NCI-H2171 (cell line): ENCODE measurements around the gene SLC22A7.

Experiments
- DNase-seq: peaks from one replicate; lab custom pipeline; 2025; lab: John Stamatoyannopoulos, UW

The SLC22A7 gene

DNA sequence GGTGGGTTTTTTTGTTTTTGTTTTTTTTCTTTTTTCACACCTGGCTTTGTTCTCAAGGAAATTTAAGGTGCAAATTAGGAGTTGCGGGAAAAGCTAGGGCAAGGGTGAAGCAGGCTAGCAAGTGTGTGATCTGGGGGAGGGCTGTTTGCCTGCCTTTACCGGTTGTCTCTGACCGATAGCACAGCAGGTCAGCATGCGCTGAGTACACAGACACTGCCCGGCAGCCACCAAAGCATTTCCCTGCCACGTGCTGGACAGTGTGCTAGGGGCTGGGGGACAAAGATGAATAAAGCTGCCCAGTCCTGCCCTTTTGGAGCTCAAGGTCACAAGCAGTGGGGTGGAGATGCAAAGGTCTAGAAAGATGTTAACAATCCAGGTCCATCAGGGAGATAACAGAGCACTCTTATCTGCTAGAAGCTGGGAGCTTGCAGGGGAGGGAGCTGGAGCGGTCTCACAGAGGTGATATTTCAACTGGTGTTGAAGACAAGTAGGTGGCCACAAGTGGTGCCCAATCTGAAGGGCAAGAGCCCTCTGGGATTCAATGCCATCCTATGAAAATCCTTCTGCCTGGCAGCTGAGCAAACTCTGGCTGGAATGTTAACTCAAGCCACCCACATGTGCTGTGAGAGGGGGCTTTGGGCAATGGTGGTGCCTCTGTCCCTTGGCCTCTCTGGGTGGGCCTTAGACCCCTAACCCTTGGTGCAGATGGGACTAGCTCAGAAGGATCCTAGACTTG is 30.3 kb upstream of the SLC22A7 start:
- no peak for DNase-seq

DNA sequence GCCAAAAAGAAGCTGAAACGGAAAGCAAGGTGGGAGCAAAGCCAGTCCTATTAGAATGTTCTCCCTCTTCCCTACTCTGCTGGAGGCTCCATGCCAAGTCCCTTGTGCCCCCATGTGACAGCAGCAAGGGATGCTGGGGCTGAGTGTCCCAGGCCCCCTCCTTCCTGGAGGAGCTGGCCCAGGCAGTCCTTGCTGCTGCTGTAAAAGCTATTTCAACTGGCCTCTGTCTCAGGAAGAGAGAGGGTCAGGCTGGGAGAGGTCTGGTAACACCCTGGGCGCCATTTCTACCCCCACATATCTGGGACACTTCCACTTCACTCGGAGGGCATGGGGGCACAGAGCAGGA is 29.7 kb upstream of the SLC22A7 start:
- DNase-seq, result no peak

DNA sequence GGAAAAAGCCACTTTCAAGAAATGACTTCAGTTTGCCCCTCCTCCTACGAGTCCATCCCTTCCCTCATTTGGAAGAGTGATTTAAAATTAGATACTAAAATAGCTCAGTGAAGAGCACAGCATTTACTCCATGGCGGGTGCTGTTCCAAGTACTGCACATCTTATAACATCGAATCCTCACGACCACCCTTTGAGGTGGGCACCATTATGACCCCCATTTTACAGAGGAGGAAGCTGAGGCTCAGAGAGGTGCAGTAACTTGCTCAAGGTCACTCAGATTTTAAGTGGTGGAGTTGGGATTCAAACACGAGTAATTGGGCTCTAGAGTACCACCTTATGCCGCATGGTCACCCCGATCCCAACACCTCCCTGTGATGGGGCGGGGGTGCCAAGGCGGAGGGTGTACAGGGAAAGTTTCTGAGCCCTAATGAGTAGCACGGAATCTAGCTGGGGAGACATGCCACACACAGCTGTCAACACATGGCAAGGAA is 29.2 kb upstream of the SLC22A7 start:
- DNase-seq, result no peak

DNA sequence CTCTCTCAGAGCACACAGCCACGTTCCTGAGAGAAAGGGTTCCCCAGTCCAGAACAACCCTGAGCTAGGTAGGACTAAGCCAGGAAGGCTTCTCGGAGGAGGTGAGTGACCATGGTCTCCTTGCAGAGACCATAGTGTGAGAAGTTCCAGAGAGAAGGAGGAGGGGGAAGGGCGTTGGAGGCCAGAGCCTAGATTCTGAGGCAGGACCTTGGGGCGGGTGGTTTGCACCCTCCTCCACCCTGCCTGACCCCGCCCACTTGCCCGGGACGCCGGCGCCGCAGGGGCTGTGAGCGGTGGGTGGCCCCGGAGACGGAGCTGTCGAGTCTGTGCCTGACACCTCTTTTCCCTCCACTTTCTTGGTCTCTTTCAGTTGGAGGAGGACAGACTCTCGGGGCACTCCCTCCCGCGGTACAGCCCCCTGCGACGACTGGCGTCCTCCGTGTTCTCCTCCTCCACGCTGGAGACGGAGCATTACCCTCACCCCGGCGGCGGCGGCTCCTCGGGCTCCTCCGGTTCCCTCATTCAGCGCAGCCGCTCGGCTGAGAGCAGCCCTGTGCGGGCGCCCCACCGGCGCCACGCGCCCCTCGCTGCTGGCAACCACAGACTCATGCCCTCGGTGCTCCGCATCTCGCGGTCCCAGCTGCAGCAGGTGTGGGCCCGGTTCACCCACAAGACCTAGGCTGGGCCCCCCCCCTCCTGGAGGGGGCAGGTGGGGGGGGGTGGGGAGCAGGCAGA is 28.6 kb upstream of the SLC22A7 start:
- DNase-seq, result no peak

DNA sequence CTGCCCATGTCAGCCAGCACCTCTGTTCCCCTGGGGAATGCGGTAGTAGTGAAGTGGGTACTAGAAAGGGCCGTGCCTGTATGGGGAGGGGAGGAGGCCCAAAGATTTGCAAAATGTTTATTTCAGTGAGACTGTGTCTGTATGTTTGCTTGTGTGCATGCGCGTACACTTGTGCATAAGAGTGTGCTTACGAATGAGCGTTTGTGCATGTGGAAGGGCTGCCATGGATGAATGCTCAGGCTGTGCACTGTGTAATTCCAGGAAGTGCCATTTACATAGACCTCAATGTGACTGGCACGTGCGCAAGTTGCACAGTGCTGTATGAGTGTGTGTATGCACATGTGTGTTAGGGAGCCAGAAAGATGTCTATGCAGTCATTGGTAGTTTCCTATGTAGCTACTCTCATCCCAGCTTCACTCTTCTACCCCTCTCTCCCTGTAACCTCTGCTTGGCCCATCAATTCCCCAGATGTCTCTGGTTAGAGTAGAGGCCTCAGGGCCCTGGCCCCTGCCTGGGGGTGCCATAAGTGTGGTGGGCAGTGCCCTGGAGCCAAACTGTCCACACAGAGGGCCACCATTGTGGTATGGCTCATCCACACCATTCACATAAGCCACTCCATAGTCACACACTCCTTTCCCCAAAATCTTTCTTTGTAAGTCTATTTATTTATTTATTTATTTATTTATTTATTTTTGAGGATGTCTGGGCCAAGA is 26.8 kb upstream of the SLC22A7 start:
- no peak for DNase-seq

DNA sequence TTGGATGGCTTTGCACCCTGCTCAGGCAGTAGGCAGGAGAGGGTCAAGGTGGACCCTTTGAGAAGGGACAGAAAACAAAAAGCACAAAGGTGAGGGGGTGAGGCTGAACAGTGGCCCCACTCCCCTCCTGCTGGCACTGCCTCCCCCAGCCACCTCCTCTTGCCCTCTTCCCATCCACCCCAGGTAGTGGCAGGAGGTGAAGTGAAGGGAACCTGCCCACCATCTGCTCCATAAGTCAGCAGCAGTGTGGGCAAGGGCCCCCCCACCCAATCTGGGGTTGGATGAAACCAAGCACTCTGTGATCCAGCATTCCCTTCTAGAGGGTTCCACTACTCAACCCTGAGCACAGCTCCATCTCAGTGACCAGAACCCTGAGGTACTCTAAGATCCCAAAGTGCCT is 26.1 kb upstream of the SLC22A7 start:
- DNase-seq, result no peak

DNA sequence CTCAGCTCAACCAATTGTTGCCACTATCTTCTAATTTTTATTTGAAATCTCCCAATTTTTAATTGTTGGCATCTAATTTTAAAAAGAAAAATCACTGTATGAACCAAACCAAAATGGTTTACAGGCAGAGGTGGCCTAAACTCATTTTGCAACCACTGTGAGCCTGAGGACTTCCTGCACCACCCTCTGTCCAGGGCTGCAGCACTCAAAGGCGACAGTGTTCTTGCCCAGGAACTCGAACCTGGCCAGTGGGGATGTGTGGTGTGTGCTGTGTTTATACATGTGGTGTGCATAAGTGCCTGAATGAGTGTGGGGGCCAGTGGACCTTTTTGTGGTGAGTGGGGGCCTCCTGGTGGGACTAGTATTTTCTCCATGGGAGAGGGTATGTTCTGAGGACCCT is 24.4 kb upstream of the SLC22A7 start:
- DNase-seq, result no peak

DNA sequence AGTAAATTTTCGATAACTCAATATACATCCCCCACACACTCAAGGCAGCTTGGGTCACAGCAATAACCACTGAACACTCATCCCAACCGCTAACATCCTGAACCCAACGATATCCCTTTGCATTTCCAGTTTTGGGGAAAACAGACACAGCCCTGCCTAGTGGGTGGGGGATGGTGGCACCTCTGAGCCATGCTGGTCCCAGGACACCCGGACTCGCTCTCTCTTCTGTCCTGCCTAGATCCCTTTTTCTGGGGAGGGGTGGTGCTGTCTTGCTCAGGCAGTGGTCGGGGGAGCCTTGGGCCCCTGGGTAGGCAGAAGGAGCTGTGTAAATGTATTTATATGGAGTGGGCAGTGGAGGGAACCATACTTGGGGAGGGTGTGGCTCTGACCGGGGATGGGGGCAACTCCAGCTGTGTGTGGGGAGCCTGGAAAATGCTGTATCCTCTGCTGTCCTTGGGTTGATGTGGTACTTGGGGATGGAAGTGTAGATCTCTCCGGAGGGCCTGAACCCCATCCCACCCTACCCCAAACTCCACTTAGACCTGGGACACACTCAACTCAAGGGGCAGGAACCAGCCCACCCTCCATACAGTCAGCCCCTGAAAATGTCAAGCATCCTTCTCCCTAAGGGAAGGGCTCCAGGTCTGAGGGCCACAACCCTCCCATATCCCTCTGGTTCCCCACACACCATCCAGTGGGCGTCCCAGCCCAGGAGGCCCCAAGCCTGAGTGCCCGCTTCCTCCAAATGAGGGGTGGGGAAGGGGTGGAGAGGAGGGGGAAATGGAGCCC is 23.7 kb upstream of the SLC22A7 start:
- DNase-seq, result no peak

DNA sequence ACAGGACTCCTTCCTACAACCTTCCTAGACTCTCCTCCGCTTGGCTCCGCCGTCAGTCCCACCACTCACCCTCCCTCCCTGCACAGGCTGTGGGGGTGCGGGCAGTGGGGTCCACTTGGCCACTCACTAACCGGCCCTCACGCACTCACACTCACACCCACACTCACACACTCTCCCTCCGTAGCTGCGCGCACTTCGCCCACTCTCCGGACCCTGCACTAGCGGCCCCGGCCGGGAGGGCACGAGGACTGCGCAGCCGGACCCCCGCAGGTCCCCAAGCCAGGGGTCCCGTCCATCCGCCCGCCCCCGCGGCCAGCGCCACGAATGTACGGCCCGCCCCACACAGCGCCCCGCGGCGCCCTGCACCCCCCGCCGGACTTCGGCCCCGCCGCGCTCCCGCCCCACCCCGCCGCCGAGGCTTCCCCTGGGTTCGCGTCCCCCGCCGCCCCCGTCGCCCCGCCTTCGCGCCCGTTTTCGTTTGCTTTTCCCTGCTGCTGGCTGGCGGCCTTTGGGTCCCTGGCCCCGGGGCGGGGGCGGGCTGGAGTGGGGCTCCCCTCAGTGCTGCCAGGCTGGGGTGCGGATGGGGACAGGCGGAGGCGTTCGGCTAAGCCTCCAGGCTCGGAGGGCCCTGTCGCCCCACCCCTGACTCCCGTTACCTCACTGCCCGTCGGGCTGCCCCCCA is 23.0 kb upstream of the SLC22A7 start:
- DNase-seq, result no peak

DNA sequence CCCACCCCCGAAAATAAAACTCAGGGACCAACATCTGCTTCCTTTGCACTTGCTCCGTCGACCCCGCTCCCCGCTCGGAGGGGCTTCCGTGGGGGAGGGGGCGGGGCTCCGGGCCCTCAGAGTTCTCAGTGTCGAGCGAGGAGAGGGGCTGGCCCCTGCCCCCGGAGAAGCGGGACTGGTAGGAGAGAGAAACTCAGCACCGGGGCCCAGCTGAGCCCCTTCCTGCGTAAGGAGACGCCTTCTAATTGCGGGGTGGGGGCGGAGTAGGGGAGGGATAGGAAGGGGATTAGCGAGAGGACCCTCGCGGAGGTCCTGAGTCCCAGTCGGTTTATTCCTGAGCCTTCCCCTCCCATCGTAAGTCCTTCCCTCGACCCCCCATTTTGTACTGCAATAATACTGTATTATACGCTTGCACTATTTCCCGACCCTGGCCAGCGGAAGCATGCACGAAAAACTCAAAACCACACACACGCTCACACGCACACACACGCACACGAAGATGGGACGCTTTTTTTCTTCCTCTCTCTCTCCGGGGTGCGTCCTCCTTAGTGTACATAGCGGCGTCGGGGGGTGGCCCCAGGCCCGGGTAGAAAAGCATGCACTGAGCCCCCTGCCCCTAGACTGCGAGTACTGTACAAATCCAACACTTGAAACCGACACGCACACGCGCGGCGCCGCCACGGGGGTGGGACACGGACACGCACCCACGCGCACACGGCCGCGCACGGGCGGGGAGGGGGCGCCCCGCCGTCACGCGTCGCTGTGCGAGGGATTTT is 22.1 kb upstream of the SLC22A7 start:
- no peak for DNase-seq

DNA sequence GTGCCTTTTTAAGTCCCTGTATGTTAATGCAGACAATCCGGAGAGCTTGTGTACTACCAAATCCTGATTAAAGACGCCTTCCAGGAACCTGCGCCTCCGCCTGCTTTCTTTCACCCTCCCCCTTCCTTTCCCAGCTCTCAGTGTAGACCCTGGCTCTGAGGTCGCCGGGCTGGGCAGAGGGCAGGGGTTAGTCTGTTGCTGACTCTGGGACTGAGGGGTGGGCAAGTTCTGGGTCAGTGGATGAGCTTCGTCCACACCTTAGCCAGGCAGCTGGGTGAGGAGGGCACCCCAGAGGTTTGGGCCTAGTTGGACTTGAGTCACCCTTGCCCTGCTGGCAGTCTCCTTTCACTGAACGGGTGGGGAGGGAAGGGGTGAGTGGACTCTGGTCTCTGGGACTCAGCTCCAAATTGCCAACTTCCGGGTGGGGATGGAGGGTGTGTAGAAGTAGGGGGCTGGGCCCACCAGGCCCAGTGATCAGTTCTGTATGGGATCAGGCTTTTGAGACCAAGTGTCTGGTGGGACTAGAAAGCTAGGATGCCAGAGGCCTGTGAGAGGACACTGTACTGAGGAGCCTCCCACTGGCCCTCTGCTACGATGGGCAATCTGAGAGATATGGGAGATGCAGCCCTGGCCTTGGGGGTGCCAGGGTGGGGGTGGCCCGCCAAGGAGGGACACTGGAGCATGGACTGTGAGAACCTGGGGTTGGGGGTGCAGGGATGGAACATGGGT is 21.3 kb upstream of the SLC22A7 start:
- no peak for DNase-seq

DNA sequence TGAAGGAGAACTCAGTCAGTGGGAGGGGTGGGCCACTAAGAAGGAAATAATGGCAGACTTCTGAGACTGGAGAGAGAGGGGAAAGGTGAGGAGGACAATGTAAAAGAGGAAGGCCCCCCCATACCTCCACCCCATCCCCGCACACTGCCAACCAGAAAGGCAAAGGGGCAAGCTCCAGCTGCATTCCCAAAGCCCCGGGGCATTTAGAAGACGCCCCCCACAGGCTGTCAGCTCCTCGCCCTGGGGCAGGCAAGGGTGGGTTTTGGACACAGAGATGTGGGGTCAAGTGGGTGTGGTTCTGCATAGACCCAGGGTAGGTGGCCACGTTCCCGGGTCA is 20.8 kb upstream of the SLC22A7 start:
- no peak for DNase-seq

DNA sequence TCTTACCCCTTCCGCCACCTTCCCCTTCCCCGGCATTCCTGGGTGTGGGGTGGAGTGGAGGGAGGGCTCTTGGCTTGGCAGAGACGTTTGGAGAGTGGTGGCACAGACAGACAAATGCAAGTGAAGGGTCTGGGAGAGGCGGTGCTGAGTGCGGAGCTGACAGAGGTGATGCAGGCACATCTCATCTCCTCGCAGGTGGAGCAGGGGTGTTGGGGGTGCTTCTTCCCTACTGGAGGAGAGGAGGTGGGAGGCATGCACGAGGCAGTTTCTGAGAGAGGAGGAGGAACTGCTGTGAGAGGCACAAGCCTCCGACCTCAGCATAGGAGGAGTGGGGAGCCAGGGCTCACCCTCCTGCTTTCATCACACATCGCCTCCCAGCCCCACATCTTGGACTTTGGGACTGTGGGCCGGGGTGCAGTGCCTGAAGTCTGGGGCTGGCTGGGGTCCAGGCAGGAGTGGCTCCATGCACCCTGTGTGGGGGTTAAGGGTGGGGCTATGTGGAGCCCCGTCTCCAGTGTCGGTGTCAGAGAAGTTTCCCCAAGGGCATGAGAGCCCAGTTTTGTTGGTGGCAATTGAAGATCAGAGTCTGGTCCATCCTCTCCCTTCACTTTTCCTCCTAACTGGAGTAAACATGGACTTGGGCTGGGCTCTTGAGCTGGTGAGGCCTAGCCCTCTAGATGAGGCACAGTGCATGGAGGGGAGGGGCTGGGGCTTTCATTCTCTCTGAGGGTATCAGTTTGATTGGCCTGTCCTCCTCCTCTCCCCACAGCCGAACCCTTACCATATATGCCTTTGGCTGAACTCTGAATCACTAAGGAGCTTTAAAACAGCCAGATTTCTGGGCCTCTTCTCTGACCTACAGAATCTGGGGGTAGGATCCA is 20.2 kb upstream of the SLC22A7 start:
- DNase-seq, result no peak

DNA sequence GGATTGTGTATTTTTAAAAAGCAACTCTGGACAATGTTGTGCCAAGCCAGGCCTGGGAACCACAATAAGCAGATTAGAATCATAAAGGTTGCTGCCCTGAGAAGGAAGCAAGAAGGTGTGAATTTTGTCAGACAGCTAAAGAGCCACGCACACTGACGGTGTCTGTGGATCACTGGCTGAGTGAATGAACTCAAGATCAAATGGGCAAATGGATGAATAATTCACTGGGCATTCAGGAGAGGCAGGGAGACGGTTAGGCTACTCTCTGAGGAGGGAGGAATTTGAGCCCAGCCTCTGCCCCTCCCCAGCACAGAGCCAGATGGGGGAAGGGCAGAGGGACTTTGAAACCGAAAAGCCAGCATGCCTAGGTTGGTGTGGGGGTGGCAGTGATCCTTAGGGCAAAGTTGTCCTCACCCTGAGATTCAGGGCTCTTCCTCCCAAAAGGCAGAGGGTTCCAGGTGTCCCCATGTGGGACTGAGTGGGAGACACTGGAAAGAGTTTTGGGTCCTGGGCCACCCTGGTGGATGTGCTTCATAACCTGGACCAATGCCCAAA is 19.5 kb upstream of the SLC22A7 start:
- no peak for DNase-seq

DNA sequence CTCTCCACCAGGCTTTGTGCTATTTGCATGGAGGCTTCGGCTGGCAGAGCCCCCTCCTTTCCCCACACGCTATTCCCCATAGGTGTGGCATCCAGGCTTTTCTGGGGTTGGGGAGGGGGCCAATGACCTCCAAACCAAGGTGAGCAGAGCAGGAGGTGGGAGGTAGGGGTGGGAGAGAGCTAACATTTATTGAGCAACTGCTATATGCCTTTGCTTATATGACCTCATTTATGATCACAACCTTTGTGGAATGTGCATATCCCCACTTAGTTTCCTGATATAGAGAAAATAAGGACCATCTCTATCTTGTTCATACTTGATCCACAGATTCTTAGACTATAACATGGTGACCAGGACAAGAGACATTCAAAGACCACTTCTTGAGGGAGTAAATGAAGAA is 17.8 kb upstream of the SLC22A7 start:
- no peak for DNase-seq

DNA sequence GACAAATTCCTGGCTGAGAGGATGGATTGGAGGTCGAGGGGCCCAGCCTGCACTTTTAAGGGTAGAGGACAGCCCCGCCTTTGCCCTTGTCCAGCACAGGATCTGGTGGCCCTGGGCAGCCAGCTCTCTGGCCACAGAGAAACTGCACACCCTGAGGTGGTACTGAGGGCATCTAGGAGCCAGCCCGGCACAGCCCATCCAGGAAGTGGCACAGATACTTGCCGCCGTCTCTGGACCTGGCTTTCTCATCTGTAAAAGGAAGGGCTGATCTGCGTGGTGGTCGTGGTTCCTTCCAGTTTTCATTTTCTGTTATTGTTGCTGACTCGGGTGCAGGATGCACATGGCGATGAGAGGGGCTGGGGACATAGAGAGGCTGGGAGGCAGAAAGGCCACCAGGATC is 16.0 kb upstream of the SLC22A7 start:
- DNase-seq, result no peak

DNA sequence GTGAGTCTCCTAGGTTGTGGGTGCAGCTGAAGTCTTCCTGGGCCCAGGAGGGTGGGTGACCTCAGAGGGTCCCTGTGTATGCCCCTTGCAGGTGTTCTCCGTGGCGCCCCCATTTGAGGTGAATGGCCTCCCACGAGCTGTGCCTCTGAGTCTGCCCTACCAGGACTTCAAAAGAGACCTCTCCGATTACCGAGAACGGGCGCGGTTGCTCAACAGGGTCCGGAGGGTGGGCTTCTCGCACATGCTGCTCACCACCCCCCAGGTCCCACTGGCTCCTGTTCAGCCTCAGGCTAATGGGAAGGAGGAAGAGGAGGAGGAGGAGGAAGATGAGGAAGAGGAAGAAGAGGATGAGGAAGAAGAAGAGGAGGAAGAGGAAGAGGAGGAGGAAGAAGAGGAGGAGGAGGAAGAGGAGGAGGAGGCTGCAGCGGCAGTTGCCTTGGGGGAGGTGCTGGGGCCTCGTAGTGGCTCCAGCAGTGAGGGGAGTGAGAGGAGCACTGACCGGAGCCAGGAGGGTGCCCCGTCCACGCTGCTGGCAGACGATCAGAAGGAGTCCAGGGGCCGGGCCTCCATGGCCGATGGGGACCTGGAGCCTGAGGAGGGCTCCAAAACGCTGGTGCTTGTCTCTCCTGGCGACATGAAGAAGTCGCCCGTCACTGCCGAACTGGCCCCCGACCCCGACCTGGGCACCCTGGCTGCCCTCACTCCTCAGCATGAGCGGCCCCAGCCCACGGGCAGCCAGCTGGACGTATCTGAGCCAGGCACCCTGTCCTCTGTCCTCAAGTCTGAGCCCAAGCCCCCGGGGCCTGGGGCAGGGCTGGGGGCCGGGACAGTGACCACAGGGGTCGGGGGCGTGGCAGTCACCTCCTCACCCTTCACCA is 15.2 kb upstream of the SLC22A7 start:
- no peak for DNase-seq

DNA sequence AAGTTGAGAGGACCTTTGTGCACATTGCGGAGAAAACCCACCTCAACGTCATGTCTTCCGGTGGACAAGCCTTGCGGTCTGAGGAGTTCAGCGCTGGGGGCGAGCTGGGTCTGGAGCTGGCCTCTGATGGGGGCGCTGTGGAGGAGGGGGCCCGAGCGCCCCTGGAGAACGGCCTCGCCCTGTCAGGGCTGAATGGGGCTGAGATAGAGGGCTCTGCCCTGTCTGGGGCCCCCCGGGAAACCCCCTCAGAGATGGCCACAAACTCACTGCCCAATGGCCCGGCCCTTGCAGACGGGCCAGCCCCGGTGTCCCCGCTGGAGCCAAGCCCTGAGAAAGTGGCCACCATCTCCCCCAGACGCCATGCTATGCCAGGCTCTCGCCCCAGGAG is 14.6 kb upstream of the SLC22A7 start:
- DNase-seq, result no peak
